ENCODE measurements around the gene PLA2G2F.

- TF ChIP-seq TP53 (CRISPR knock-in tag; IDR thresholded peaks at IDR 0.05) (no peak), ELF4 (CRISPR knock-in tag; IDR thresholded peaks at IDR 0.05; ENCODE audit: low read depth) (no peak), IRF2 (CRISPR knock-in tag; IDR thresholded peaks at IDR 0.05; ENCODE audit: borderline replicate concordance, low read depth) (no peak), CBFB (CRISPR knock-in tag; IDR thresholded peaks at IDR 0.05; ENCODE audit: low read depth) (no peak), GRHL2 (CRISPR knock-in tag; IDR thresholded peaks at IDR 0.05; ENCODE audit: insufficient replicate concordance, severe bottlenecking) (no peak), ATF1 (CRISPR knock-in tag; IDR thresholded peaks at IDR 0.05) (no peak), NR2C2 (CRISPR knock-in tag; IDR thresholded peaks at IDR 0.05) (no peak), MAX (CRISPR knock-in tag; IDR thresholded peaks at IDR 0.05) (no peak)
- TF ChIP-seq, protein P1, sequence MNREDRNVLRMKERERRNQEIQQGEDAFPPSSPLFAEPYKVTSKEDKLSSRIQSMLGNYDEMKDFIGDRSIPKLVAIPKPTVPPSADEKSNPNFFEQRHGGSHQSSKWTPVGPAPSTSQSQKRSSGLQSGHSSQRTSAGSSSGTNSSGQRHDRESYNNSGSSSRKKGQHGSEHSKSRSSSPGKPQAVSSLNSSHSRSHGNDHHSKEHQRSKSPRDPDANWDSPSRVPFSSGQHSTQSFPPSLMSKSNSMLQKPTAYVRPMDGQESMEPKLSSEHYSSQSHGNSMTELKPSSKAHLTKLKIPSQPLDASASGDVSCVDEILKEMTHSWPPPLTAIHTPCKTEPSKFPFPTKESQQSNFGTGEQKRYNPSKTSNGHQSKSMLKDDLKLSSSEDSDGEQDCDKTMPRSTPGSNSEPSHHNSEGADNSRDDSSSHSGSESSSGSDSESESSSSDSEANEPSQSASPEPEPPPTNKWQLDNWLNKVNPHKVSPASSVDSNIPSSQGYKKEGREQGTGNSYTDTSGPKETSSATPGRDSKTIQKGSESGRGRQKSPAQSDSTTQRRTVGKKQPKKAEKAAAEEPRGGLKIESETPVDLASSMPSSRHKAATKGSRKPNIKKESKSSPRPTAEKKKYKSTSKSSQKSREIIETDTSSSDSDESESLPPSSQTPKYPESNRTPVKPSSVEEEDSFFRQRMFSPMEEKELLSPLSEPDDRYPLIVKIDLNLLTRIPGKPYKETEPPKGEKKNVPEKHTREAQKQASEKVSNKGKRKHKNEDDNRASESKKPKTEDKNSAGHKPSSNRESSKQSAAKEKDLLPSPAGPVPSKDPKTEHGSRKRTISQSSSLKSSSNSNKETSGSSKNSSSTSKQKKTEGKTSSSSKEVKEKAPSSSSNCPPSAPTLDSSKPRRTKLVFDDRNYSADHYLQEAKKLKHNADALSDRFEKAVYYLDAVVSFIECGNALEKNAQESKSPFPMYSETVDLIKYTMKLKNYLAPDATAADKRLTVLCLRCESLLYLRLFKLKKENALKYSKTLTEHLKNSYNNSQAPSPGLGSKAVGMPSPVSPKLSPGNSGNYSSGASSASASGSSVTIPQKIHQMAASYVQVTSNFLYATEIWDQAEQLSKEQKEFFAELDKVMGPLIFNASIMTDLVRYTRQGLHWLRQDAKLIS (CRISPR knock-in tag; IDR thresholded peaks at IDR 0.05; ENCODE audit: borderline replicate concordance) = no peak
- TF ChIP-seq, protein P2, sequence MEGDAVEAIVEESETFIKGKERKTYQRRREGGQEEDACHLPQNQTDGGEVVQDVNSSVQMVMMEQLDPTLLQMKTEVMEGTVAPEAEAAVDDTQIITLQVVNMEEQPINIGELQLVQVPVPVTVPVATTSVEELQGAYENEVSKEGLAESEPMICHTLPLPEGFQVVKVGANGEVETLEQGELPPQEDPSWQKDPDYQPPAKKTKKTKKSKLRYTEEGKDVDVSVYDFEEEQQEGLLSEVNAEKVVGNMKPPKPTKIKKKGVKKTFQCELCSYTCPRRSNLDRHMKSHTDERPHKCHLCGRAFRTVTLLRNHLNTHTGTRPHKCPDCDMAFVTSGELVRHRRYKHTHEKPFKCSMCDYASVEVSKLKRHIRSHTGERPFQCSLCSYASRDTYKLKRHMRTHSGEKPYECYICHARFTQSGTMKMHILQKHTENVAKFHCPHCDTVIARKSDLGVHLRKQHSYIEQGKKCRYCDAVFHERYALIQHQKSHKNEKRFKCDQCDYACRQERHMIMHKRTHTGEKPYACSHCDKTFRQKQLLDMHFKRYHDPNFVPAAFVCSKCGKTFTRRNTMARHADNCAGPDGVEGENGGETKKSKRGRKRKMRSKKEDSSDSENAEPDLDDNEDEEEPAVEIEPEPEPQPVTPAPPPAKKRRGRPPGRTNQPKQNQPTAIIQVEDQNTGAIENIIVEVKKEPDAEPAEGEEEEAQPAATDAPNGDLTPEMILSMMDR (IDR thresholded peaks at IDR 0.05) = no peak
- TF ChIP-seq, protein P3, sequence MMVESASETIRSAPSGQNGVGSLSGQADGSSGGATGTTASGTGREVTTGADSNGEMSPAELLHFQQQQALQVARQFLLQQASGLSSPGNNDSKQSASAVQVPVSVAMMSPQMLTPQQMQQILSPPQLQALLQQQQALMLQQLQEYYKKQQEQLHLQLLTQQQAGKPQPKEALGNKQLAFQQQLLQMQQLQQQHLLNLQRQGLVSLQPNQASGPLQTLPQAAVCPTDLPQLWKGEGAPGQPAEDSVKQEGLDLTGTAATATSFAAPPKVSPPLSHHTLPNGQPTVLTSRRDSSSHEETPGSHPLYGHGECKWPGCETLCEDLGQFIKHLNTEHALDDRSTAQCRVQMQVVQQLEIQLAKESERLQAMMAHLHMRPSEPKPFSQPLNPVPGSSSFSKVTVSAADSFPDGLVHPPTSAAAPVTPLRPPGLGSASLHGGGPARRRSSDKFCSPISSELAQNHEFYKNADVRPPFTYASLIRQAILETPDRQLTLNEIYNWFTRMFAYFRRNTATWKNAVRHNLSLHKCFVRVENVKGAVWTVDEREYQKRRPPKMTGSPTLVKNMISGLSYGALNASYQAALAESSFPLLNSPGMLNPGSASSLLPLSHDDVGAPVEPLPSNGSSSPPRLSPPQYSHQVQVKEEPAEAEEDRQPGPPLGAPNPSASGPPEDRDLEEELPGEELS (CRISPR knock-in tag; IDR thresholded peaks at IDR 0.05) = no peak
- TF ChIP-seq, protein P4, sequence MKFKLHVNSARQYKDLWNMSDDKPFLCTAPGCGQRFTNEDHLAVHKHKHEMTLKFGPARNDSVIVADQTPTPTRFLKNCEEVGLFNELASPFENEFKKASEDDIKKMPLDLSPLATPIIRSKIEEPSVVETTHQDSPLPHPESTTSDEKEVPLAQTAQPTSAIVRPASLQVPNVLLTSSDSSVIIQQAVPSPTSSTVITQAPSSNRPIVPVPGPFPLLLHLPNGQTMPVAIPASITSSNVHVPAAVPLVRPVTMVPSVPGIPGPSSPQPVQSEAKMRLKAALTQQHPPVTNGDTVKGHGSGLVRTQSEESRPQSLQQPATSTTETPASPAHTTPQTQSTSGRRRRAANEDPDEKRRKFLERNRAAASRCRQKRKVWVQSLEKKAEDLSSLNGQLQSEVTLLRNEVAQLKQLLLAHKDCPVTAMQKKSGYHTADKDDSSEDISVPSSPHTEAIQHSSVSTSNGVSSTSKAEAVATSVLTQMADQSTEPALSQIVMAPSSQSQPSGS (CRISPR knock-in tag; IDR thresholded peaks at IDR 0.05; ENCODE audit: borderline replicate concordance, low read depth) = no peak
These were observed 53.8 kb downstream of the PLA2G2F start for GRCh38 chr1:20192871-20193411.
